GM23248 (cell line): ENCODE results near the gene KHSRP. TPM values are rescaled to one million over a fixed set of nuclear protein-coding genes. Genes with fewer than 3 reads are reported as not detected.

ENCODE experiments used
- DNase-seq: peaks from one replicate; pipeline ENCODE4 v3.0.0-alpha.2; 2015
- H2AFZ ChIP-seq: fragments of 200-600 bp; sonication (generic); 2 replicates; pipeline ENCODE4 v1.6.1; 2016; ENCODE audit warnings: antibody characterized with exemption
- H3F3A ChIP-seq: fragments of 200-600 bp; sonication (generic); 2 replicates; pipeline ENCODE4 v1.6.1; 2016; ENCODE audit warnings: mild to moderate bottlenecking, antibody characterized with exemption, mixed run types; ENCODE audit not compliant: insufficient read depth
- H3K27ac ChIP-seq: fragments of 200-600 bp; sonication (generic); 2 replicates; pipeline ENCODE4 v1.5.1; 2016; ENCODE audit warnings: mild to moderate bottlenecking
- H3K27me3 ChIP-seq: fragments of 200-600 bp; sonication (generic); replicated peaks from 2 replicates; pipeline ENCODE4 v1.6.1; 2016; ENCODE audit warnings: mild to moderate bottlenecking; ENCODE audit not compliant: insufficient read depth
- H3K36me3 ChIP-seq: fragments of 200-600 bp; sonication (generic); 2 replicates; pipeline ENCODE4 v1.6.1; 2016; ENCODE audit warnings: low read depth, mild to moderate bottlenecking
- H3K4me1 ChIP-seq: fragments of 200-600 bp; sonication (generic); 2 replicates; pipeline ENCODE4 v1.6.1; 2016; ENCODE audit warnings: mild to moderate bottlenecking; ENCODE audit not compliant: insufficient read depth
- H3K4me2 ChIP-seq: fragments of 200-600 bp; sonication (generic); one replicate; pipeline ENCODE4 v1.6.1; 2016; ENCODE audit warnings: mild to moderate bottlenecking; ENCODE audit not compliant: unreplicated experiment
- H3K4me3 ChIP-seq: fragments of 200-600 bp; sonication (generic); 2 replicates; pipeline ENCODE4 v1.5.1; 2016; ENCODE audit warnings: mild to moderate bottlenecking
- H3K79me2 ChIP-seq: fragments of 200-600 bp; sonication (generic); 2 replicates; pipeline ENCODE4 v1.6.1; 2016; ENCODE audit warnings: mild to moderate bottlenecking; ENCODE audit not compliant: insufficient read depth
- H3K9ac ChIP-seq: fragments of 200-600 bp; sonication (generic); 2 replicates; pipeline ENCODE4 v1.6.1; 2016; ENCODE audit warnings: mild to moderate bottlenecking
- H3K9me2 ChIP-seq: fragments of 200-600 bp; sonication (generic); 2 replicates; pipeline ENCODE4 v1.6.1; 2016; ENCODE audit warnings: mixed run types, mild to moderate bottlenecking, moderate library complexity; ENCODE audit not compliant: insufficient read depth
- H3K9me3 ChIP-seq: fragments of 200-600 bp; sonication (generic); one replicate; pipeline ENCODE4 v1.6.1; 2017; ENCODE audit warnings: low read depth
- H4K20me1 ChIP-seq: fragments of 200-600 bp; sonication (generic); 2 replicates; pipeline ENCODE4 v1.6.0; 2016; ENCODE audit not compliant: insufficient read depth
- EZH2 ChIP-seq: fragments of 200-600 bp; sonication (generic); IDR thresholded peaks from 2 replicates; pipeline ENCODE4 v1.6.1; 2018; ENCODE audit warnings: antibody characterized with exemption, mild to moderate bottlenecking; ENCODE audit not compliant: insufficient read depth, poor library complexity, severe bottlenecking
- EZH2phosphoT487 ChIP-seq: fragments of 200-600 bp; sonication (generic); IDR thresholded peaks from 2 replicates; pipeline ENCODE4 v1.6.1; 2018; ENCODE audit warnings: antibody characterized with exemption, moderate library complexity, mild to moderate bottlenecking, low read depth; ENCODE audit not compliant: insufficient read depth
- WGBS, 2 experiments: methylation state at CpG; one replicate each; pipeline ENCODE4 v1.1.6; 2015 to 2017; ENCODE audit warnings: low lambda C conversion rate in 2 of 2, low coverage in 1 of 2; ENCODE audit errors: missing lambda C conversion rate in 2 of 2; 5-methylcytosine and 5-hydroxymethylcytosine counted together
- in situ Hi-C: fragments of 300-500 bp; cut with MboI; formaldehyde crosslinking; loops from 2 replicates; pipeline ENCODE4 v1.15.0; 2020
- polyA plus RNA-seq: library from polyadenylated mRNA; unstranded; fragments of >200 nt; fragmentation: Nextera tagmentation; extraction: Ambion mirVana; gene quantifications from 2 replicates; pipeline ENCODE4 v1.2.1, GENCODE V29; 2016
- total RNA-seq: library from RNA; depleted of rRNA; stranded (reverse); fragments of >200 nt; shearing (Covaris generic); gene quantifications from 2 replicates; pipeline ENCODE4 v1.2.3, GENCODE V29; 2014

KHSRP gene
- total and polyA plus RNA-seq, 2 experiments from 2014 or later: 17.3 to 61.6 TPM

DNA sequence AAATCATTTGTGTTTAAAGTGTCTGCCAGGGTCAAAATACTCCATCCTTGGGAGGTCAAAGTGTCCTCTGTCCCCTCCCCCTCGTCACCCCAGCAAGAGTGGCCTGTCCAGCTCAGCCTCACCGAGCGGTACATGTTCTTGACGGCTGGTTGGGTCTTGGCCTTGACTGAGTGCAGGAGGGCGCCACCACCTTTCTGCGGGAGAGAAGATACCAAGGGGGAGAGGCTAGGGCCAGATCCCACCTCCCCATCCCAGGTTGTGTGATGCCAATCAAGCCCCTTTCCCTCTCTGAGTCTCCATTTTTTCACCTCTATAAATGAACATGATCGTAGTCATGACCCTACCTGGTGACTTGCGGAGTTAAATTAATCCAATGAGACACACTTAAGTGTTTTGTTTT is 45.6 kb upstream of the KHSRP start:
- DNase-seq: no peak
- WGBS, 2 experiments: 71 to 74% methylated on average over 8 of the region's 8 CpGs
- H3F3A ChIP-seq: no peaks in the 10 kb centered on the region
- no peaks in the 10 kb centered on the region for H3K9me3 ChIP-seq
- no peaks in the 10 kb centered on the region for H3K9me2 ChIP-seq
- H3K9ac ChIP-seq: no peak overlapping the region
- H4K20me1 ChIP-seq: no peaks in the 10 kb centered on the region
- H3K4me1 ChIP-seq: no peaks in the 10 kb centered on the region
- no peak for TF ChIP-seq EZH2
- TF ChIP-seq EZH2phosphoT487: no peak
- no peak overlapping the region for H2AFZ ChIP-seq
- H3K79me2 ChIP-seq: no peaks in the 10 kb centered on the region
- no peak overlapping the region for H3K27ac ChIP-seq
- in situ Hi-C loops: no loop called here
- no peak overlapping the region for H3K4me2 ChIP-seq
- no peaks in the 10 kb centered on the region for H3K36me3 ChIP-seq
- H3K4me3 ChIP-seq: no peak overlapping the region
- H3K27me3 ChIP-seq: peaks cover 22% of the 10 kb centered on the region

DNA sequence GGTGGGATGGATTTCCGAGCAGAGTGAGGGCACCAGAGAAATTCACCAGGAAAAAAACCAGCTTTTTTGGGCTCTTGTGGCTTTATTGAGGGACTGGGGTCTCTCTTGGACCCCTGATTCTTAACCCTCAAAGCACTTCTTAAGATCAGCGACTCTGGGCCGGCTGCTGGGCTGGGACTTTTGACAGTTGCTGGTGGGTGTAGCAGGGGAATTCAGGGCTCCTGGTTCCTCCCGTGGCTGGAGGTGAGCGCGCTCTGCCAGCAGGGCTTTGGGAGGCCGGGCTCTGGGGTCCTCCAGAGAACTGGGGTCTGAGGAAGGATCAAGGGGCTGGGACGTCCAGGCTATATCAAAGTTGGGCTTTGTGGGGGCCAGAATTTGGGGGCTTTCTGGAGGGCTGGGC is 42.8 kb upstream of the KHSRP start:
- H3K79me2 ChIP-seq: no peaks in the 10 kb centered on the region
- H3F3A ChIP-seq: no peaks in the 10 kb centered on the region
- H2AFZ ChIP-seq: no peak overlapping the region
- H3K4me3 ChIP-seq: no peak overlapping the region
- DNase-seq: no peak
- H3K9me2 ChIP-seq: no peaks in the 10 kb centered on the region
- no peaks in the 10 kb centered on the region for H3K9me3 ChIP-seq
- no peak overlapping the region for H3K27ac ChIP-seq
- in situ Hi-C loops: no loop called here
- no peaks in the 10 kb centered on the region for H3K36me3 ChIP-seq
- WGBS, 2 experiments: 34 to 41% methylated on average over 8 of the region's 8 CpGs
- TF ChIP-seq EZH2phosphoT487 (no peak), EZH2 (no peak)
- H3K4me1 ChIP-seq: no peaks in the 10 kb centered on the region
- peaks cover 18% of the 10 kb centered on the region for H3K27me3 ChIP-seq
- no peaks in the 10 kb centered on the region for H4K20me1 ChIP-seq
- H3K9ac ChIP-seq: no peak overlapping the region
- no peak overlapping the region for H3K4me2 ChIP-seq

DNA sequence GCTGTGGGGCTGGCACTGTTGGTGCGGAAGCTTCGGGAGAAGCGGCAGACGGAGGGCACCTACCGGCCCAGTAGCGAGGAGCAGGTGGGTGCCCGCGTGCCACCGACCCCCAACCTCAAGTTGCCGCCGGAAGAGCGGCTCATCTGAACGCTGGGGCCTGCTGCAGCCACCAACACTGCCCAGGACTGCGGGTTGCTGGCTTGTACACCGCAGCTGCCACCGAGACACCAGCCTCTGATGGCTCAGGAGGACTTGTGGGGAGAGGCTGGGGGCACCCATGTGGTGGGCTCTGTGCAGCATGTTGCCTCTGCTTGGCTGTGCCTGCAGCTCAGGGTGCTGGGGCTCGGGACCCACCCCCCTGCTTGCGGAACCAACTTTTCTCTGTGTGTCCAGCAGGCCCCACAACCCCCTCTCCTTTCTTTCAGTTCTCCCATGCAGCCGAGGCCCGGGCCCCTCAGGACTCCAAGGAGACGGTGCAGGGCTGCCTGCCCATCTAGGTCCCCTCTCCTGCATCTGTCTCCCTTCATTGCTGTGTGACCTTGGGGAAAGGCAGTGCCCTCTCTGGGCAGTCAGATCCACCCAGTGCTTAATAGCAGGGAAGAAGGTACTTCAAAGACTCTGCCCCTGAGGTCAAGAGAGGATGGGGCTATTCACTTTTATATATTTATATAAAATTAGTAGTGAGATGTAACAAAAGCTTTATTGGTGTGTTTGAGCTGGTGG is 42.1 kb upstream of the KHSRP start:
- no peak for TF ChIP-seq EZH2phosphoT487
- no peak for TF ChIP-seq EZH2
- 77 to 83% methylated on average over 20 to 21 of the region's 21 CpGs for WGBS, 2 experiments

DNA sequence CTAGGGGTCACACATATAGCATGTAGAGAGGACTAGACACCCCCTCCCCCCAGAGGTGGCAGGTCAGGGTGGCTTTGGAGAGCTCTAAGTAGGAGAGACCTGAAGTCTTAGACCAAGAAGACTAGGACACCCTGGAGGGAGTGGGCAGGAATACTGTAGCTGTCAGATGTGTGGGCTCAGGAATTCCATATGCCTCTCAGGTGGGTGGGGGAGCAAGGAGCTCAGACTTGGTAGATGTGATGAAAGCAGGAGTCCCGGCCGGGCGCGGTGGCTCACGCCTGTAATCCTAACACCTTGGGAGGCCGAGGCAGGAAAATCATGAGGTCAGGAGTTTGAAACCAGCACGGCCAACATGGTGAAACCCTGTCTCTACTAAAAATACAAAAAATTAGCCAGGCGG is 41.1 kb upstream of the KHSRP start:
- 0 out of 2 replicates have a peak, but pooled peaks cover 1% of the 10 kb centered on the region for H3K4me1 ChIP-seq
- no peak overlapping the region for H3K4me2 ChIP-seq
- no peak overlapping the region for H3K9ac ChIP-seq
- no peaks in the 10 kb centered on the region for H3K9me2 ChIP-seq
- no peak overlapping the region for H3K27ac ChIP-seq
- DNase-seq: no peak
- H3K36me3 ChIP-seq: no peaks in the 10 kb centered on the region
- no peaks in the 10 kb centered on the region for H4K20me1 ChIP-seq
- in situ Hi-C loops: no loop called here
- H3K9me3 ChIP-seq: no peaks in the 10 kb centered on the region
- 88 to 92% methylated on average over 8 of the region's 8 CpGs for WGBS, 2 experiments
- no peak overlapping the region for H2AFZ ChIP-seq
- H3F3A ChIP-seq: no peaks in the 10 kb centered on the region
- no peak for TF ChIP-seq EZH2phosphoT487
- no peak for TF ChIP-seq EZH2
- H3K79me2 ChIP-seq: no peaks in the 10 kb centered on the region
- no peak overlapping the region for H3K4me3 ChIP-seq
- H3K27me3 ChIP-seq: peaks cover 18% of the 10 kb centered on the region

More for the DNA sequence above, 42.1 kb upstream of the KHSRP start:
- H3F3A ChIP-seq: no peaks in the 10 kb centered on the region
- no peak overlapping the region for H3K27ac ChIP-seq
- no peaks in the 10 kb centered on the region for H3K4me1 ChIP-seq
- DNase-seq: no peak
- H3K27me3 ChIP-seq: peaks cover 18% of the 10 kb centered on the region
- H3K9me2 ChIP-seq: no peaks in the 10 kb centered on the region
- H3K36me3 ChIP-seq: no peaks in the 10 kb centered on the region
- no peak overlapping the region for H2AFZ ChIP-seq
- H3K4me2 ChIP-seq: no peak overlapping the region
- no peaks in the 10 kb centered on the region for H3K9me3 ChIP-seq
- no peaks in the 10 kb centered on the region for H3K79me2 ChIP-seq
- no peak overlapping the region for H3K4me3 ChIP-seq
- H4K20me1 ChIP-seq: no peaks in the 10 kb centered on the region
- in situ Hi-C loops: no loop called here
- no peak overlapping the region for H3K9ac ChIP-seq
